NCI-H2081 treated with DMSO at 0.1 percent for 48 hours (cell line): ENCODE data around the gene SPATA33.

ENCODE experiments used
- DNase-seq: peaks from one replicate; lab custom pipeline; 2025; lab: John Stamatoyannopoulos, UW

SPATA33 gene

DNA sequence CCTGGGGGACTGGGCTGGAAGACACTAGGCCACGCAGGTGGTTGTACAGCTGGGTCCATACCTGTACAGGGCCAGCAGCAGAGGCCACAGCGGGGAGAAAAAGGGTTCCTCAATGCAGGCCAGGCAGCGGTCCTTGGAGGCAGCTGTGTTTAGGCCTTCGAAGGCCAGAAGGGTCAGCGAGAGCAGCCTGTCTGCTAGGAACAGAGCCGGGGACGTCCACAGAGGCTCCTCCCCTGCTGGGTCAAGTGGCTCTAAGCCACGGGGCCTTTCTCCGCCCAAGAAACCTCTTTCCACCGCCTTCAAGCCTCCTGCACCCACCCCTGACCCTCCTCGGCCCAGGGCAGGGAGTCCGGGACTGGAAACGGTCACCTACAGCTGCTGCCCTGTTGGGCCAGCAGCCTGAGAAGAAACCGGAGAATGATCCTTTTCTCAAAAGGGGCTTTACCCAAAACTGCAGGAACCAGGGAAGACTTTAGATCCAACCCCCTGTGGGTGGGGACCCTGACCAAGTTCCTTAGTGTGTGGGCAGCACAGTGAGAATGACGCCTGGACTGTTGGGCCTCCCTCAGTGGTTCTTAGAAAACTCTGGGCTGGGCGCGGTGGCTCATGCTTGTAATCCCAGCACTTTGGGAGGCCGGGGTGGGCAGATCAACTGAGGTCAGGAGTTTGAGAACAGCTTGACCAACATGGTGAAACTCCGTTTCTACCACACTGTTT is 52.2 kb downstream of the SPATA33 start:
- no peak for DNase-seq

DNA sequence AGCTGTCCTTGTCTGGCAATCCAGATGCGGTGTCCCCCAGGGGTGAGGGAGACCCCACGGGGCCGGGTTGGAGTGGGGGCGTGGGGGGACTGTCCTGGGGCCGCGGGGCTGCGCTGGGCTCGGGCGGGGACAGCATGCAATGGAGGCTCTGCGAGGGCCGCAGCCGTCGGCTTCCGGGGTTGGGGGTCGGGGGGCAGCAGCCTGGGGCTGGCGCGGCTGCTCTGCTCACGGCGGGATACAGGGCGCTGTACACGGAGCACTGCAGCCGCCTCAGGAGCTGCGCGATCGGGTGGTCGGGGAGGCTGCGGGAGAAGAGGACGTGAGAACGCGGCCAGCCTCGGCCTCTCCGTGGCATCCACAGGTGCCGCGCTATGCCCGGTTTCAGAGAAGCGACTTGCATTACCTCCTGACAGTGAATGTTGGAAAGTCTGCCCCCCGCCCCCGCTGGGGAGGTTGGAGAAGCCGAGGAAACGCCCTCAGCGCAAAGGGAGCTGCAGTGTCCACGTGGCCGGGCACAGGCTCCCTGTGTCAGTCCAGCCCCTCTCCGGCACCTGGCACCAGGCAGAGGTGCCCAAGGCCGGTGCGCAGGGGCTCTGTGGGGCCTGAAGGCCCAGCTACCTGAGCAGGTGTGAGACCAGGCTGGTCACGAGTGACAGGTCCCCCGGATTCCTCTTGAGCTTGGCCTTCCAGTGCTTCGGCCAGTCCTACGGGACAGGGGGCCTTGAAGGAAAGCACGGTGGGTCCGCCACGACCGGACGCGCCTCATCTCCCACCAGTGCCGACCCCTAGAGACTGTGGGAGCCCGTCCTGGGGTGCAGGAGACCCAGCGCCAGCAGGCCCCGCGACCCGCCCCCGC is 53.3 kb downstream of the SPATA33 start:
- DNase-seq, result no peak

- no peak for DNase-seq
Measured at GRCh38 chr16:89711601-89712273, 54.1 kb downstream of the SPATA33 start.

- no peak for DNase-seq
Measured at GRCh38 chr16:89712274-89712781, 54.7 kb downstream of the SPATA33 start.

GRCh38 chr16:89716493-89716892 is 58.9 kb downstream of the SPATA33 start:
- no peak for DNase-seq

- DNase-seq, result no peak
Measured at GRCh38 chr16:89716916-89717687, 59.5 kb downstream of the SPATA33 start.

DNA sequence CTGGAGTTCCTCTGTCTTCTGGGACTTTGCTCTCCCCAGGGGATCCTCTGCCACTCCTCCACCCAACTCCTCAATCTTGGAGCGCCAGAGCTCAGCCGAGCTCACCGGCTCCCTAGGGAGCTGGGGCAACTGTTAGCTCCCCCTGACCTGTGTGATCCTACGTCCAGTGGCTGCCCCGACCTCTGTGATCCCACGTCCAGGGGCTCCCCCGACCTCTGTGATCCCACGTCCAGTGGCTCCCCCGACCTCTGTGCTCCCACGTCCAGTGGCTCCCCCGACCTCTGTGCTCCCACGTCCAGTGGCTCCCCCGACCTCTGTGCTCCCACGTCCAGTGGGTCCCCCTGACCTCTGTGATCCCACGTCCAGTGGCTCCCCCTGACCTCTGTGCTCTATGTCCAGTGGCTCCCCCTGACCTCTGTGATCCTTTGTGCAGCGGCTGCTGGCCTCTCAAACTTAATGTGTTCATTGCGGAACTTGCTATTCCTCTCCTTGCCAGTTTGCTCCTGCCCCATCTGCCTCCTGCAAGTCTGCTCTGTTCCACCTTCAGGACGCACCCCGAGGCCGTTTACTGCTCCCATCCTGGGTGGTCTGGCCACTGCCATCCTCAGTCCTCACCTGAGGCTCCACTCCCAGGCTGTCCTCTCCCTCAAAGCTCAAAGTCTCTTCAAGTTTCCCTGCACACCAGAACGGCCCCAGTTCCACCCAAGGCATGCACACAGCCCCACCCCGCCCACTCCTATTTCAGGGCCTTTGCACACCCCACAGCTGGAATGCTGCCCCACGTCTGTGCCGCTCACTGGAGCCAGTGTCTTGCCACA is 60.3 kb downstream of the SPATA33 start:
- no peak for DNase-seq
